CD14-positive monocyte (primary cell): ENCODE data around the gene OR8J3. TPM values are rescaled to one million over a fixed set of nuclear protein-coding genes. Genes with fewer than 3 reads are reported as not detected.

Experiments used
- DNase-seq, 3 donors: peaks; one replicate each; pipeline ENCODE4 v3.0.0-alpha.2; 2011 to 2022
- H2AFZ ChIP-seq: 2 replicates; pipeline ENCODE4 v1.6.0; 2012; ENCODE audit warnings: mild to moderate bottlenecking, low read depth, low read length, inconsistent platforms; ENCODE audit not compliant: insufficient read depth, poor library complexity, severe bottlenecking
- H3K27ac ChIP-seq, 2 donors: 1 replicate in 1 of 2; 2 replicates in 1 of 2; pipeline ENCODE4 v1.5.1; 2012 to 2013; ENCODE audit warnings: low read length in 2 of 2, control low read depth in 1 of 2, inconsistent platforms in 1 of 2, low read depth in 1 of 2, mild to moderate bottlenecking in 1 of 2
- H3K27me3 ChIP-seq, 2 donors: one replicate each; pipeline versions ENCODE4 v1.6.0 to v1.6.1; 2011 to 2013; ENCODE audit warnings: low read length in 2 of 2; ENCODE audit not compliant: control insufficient read depth in 2 of 2, insufficient read depth in 2 of 2
- H3K36me3 ChIP-seq, 2 donors: replicated peaks in 1 of 2; 1 replicate in 1 of 2; 2 replicates in 1 of 2; pipeline versions ENCODE4 v1.5.1 to v1.6.1; 2012 to 2013; ENCODE audit warnings: low read length in 2 of 2, control low read depth in 1 of 2, inconsistent platforms in 1 of 2, mild to moderate bottlenecking in 1 of 2; ENCODE audit not compliant: insufficient read depth in 2 of 2, control insufficient read depth in 1 of 2
- H3K4me1 ChIP-seq, 2 donors: 1 replicate in 1 of 2; 2 replicates in 1 of 2; pipeline versions ENCODE4 v1.5.1 to v1.6.1; 2012 to 2013; ENCODE audit warnings: low read length in 2 of 2, control low read depth in 1 of 2, inconsistent platforms in 1 of 2, mild to moderate bottlenecking in 1 of 2, moderate library complexity in 1 of 2; ENCODE audit not compliant: insufficient read depth in 2 of 2, control insufficient read depth in 1 of 2
- H3K4me2 ChIP-seq: replicated peaks from 2 replicates; pipeline ENCODE3; 2012; ENCODE audit warnings: low read length, moderate library complexity, mild to moderate bottlenecking; ENCODE audit not compliant: poor library complexity, severe bottlenecking; ENCODE audit errors: extremely low read depth
- H3K4me3 ChIP-seq, 3 experiments: fragments of 200-600 bp in 1 of 3; sonication (generic) in 1 of 3; replicated peaks in 1 of 3; 1 replicate in 2 of 3; 2 replicates in 1 of 3; pipeline ENCODE4 v1.5.1; 2011 to 2013; ENCODE audit warnings: low read length in 3 of 3, mild to moderate bottlenecking in 3 of 3, control low read depth in 2 of 3, low read depth in 2 of 3, inconsistent platforms in 1 of 3, moderate library complexity in 1 of 3
- H3K79me2 ChIP-seq: 2 replicates; pipeline ENCODE4 v1.6.0; 2012; ENCODE audit warnings: mild to moderate bottlenecking, control low read depth, inconsistent platforms, low read length, moderate library complexity; ENCODE audit not compliant: insufficient read depth
- H3K9ac ChIP-seq: 2 replicates; pipeline ENCODE4 v1.6.0; 2017; ENCODE audit warnings: low read length, mild to moderate bottlenecking; ENCODE audit not compliant: insufficient read depth, poor library complexity, severe bottlenecking
- H3K9me3 ChIP-seq, 2 donors: replicated peaks in 1 of 2; 1 replicate in 1 of 2; 2 replicates in 1 of 2; pipeline versions ENCODE4 v1.5.1 to v1.6.1; 2012 to 2013; ENCODE audit warnings: low read length in 2 of 2, control low read depth in 1 of 2; ENCODE audit not compliant: control insufficient read depth in 1 of 2, insufficient read depth in 1 of 2
- H4K20me1 ChIP-seq: 2 replicates; pipeline ENCODE4 v1.6.0; 2012; ENCODE audit warnings: mild to moderate bottlenecking, low read length, control low read depth, moderate library complexity; ENCODE audit not compliant: insufficient read depth
- H3K27ac Mint-ChIP-seq, 7 donors: one replicate each; pipeline ENCODE4 v1.8.0; 2020; ENCODE audit warnings: mild to moderate bottlenecking in 7 of 7, mixed read lengths in 7 of 7, moderate library complexity in 6 of 7, inconsistent platforms in 2 of 7
- H3K27me3 Mint-ChIP-seq, 3 donors: one replicate each; pipeline ENCODE4 v1.8.0; 2021 to 2022; ENCODE audit warnings: low read depth in 3 of 3, mild to moderate bottlenecking in 3 of 3, mixed read lengths in 3 of 3, moderate library complexity in 3 of 3, inconsistent platforms in 1 of 3
- H3K36me3 Mint-ChIP-seq, 2 donors: one replicate each; pipeline ENCODE4 v1.8.0; 2020; ENCODE audit warnings: mixed read lengths in 2 of 2, inconsistent platforms in 1 of 2, mild to moderate bottlenecking in 1 of 2
- H3K4me1 Mint-ChIP-seq: one replicate; pipeline ENCODE4 v1.8.0; 2020; ENCODE audit warnings: mild to moderate bottlenecking, mixed read lengths
- H3K4me3 Mint-ChIP-seq, 2 donors: one replicate each; pipeline ENCODE4 v1.8.0; 2020; ENCODE audit warnings: mild to moderate bottlenecking in 2 of 2, mixed read lengths in 2 of 2, moderate library complexity in 1 of 2
- H3K9me3 Mint-ChIP-seq, 7 donors: one replicate each; pipeline ENCODE4 v1.8.0; 2020 to 2022; ENCODE audit warnings: mixed read lengths in 7 of 7, mild to moderate bottlenecking in 6 of 7, moderate library complexity in 6 of 7, inconsistent platforms in 2 of 7
- CTCF ChIP-seq: fragments of 200-600 bp; IDR thresholded peaks from one replicate; pipeline ENCODE4 v1.8.0; 2022; ENCODE audit warnings: antibody characterized with exemption, mild to moderate bottlenecking
- WGBS: methylation state at CpG from one replicate; pipeline ENCODE4 v1.1.5; 2013; ENCODE audit warnings: missing lambda C conversion rate; ENCODE audit not compliant: insufficient coverage; 5-methylcytosine and 5-hydroxymethylcytosine counted together
- intact Hi-C, 2 donors: fragments of 100-400 bp; cut with micrococcal nuclease; formaldehyde crosslinking; loops; one replicate each; pipeline versions ENCODE4 v1.15.0 to v1.15.1; 2023
- polyA plus RNA-seq, 3 donors: library from polyadenylated mRNA; depleted of rRNA in 1 of 3; unstranded in 2 of 3; stranded (reverse) in 1 of 3; fragments of 300-500 nt in 2 of 3; fragments of >200 nt in 1 of 3; fragmentation: Illumina TruSeq in 2 of 3; gene quantifications; 1 replicate in 2 of 3; 2 replicates in 1 of 3; pipeline ENCODE4 v1.2.3, GENCODE V29; 2012 to 2021
- small RNA-seq: library from RNA; depleted of rRNA; stranded (forward); fragments of <200 nt; gene quantifications from one replicate; pipeline ENCODE3, GENCODE V24; 2012; ENCODE audit warnings: low read depth; ENCODE audit not compliant: insufficient read length

Gene OR8J3
- polyA plus RNA-seq, 3 donors = not detected

GRCh38 chr11:56093008-56093407 lies 47.0 kb downstream of the OR8J3 start, which contains the start of gene OR8I2:
OR8I2 (plus strand) TSS chr11:56093308; CDS start chr11:56093308, 0 bp downstream.
- H3K36me3 Mint-ChIP-seq = no peaks in the 10 kb centered on the region

GRCh38 chr11:56089697-56090096 lies 50.3 kb downstream of the OR8J3 start:
- Histone ChIP-seq H3K4me3 (no peak overlapping the region), H3K27ac (no peak overlapping the region), H4K20me1 (no peaks in the 10 kb centered on the region), H3K9ac (no peak overlapping the region), H3K36me3 (no peaks in the 10 kb centered on the region), H3K4me2 (no peak overlapping the region), H3K9me3 (peaks cover 0 to 4% of the 10 kb centered on the region in 2 donors), H3K79me2 (no peaks in the 10 kb centered on the region), H3K27me3 (no peaks in the 10 kb centered on the region), H2AFZ (no peak overlapping the region), H3K4me1 (no peaks in the 10 kb centered on the region)
- no CpG with 5 or more reads among the region's 3 CpGs for WGBS
- TF ChIP-seq CTCF = no peak
- Mint-ChIP-seq H3K9me3 (peaks cover 0 to 3% (median 0%) of the 10 kb centered on the region in 7 donors), H3K4me3 (no peak overlapping the region), H3K27me3 (no peaks in the 10 kb centered on the region), H3K36me3 (no peaks in the 10 kb centered on the region), H3K4me1 (no peaks in the 10 kb centered on the region), H3K27ac (no peak overlapping the region)
- no peak for DNase-seq
- intact Hi-C loops = no loop called here

More at GRCh38 chr11:56093008-56093407, 47.0 kb downstream of the OR8J3 start, which contains the start of gene OR8I2:
- no peaks in the 10 kb centered on the region for H3K27me3 ChIP-seq
- no peak within 1 kb of the TSS for H3K4me3 ChIP-seq
- TF ChIP-seq CTCF = no peak
- no peaks in the 10 kb centered on the region for H3K4me1 ChIP-seq
- peaks cover 0 to 4% of the 10 kb centered on the region in 2 donors for H3K9me3 ChIP-seq
- H3K36me3 ChIP-seq = no peaks in the 10 kb centered on the region
- Mint-ChIP-seq H3K9me3 (no peaks in the 10 kb centered on the region), H3K4me1 (no peaks in the 10 kb centered on the region), H3K27me3 (no peaks in the 10 kb centered on the region), H3K4me3 (no peak within 1 kb of the TSS), H3K27ac (no peak within 1 kb of the TSS)
- no peak within 1 kb of the TSS for H3K27ac ChIP-seq
- intact Hi-C loops = no loop called here
- H4K20me1 ChIP-seq = no peaks in the 10 kb centered on the region
- no peak within 1 kb of the TSS for H3K4me2 ChIP-seq
- WGBS = no CpG with 5 or more reads among the region's 3 CpGs
- no peak for DNase-seq
- no peak within 1 kb of the TSS for H2AFZ ChIP-seq
- no peaks in the 10 kb centered on the region for H3K79me2 ChIP-seq
- no peak within 1 kb of the TSS for H3K9ac ChIP-seq

Small RNAs within 50 kb of the gene (small RNA-seq; reads per million reads assigned to genes)
- gene OR8I4P = not detected

Other genes with a start within 250 kb of the OR8J3 start
- gene OR5W2, start 225.6 kb downstream of the OR8J3 start, polyA plus RNA-seq = not detected
- gene OR5I1, start 203.8 kb downstream of the OR8J3 start, polyA plus RNA-seq = not detected
- not detected for gene OR10AG1, start 170.3 kb downstream of the OR8J3 start, polyA plus RNA-seq
- not detected for gene OR5F1, start 145.6 kb downstream of the OR8J3 start, polyA plus RNA-seq
- gene OR5AS1, start 112.5 kb downstream of the OR8J3 start, polyA plus RNA-seq = not detected
- gene OR8I2, start 46.9 kb downstream of the OR8J3 start, polyA plus RNA-seq = not detected
- not detected for gene OR8H2, start 36.5 kb downstream of the OR8J3 start, polyA plus RNA-seq
- not detected for gene OR8H3, start 17.8 kb downstream of the OR8J3 start, polyA plus RNA-seq
- gene OR8K5, start 20.1 kb upstream of the OR8J3 start, polyA plus RNA-seq = not detected
- not detected for gene OR5J2, start 36.4 kb upstream of the OR8J3 start, polyA plus RNA-seq
- gene OR5T2, start 94.1 kb upstream of the OR8J3 start, polyA plus RNA-seq = not detected
- not detected for gene OR5T3, start 112.1 kb upstream of the OR8J3 start, polyA plus RNA-seq
- gene OR5T1, start 134.0 kb upstream of the OR8J3 start, polyA plus RNA-seq = not detected
- gene OR8H1, start 152.1 kb upstream of the OR8J3 start, polyA plus RNA-seq = not detected
- gene OR8K3, start 174.9 kb upstream of the OR8J3 start, polyA plus RNA-seq = not detected
- not detected for gene OR8K1, start 205.8 kb upstream of the OR8J3 start, polyA plus RNA-seq
- not detected for gene OR8J1, start 214.1 kb upstream of the OR8J3 start, polyA plus RNA-seq
- gene OR8U1, start 235.4 kb upstream of the OR8J3 start, polyA plus RNA-seq = not detected